Neural progenitor cell (in vitro differentiated cells): ENCODE results near the gene ABO. TPM values are rescaled to one million over a fixed set of nuclear protein-coding genes. Genes with fewer than 3 reads are reported as not detected.

Experiments
- DNase-seq: peaks from one replicate; pipeline ENCODE4 v3.0.0-alpha.2; 2016; ENCODE audit warnings: low spot score
- H2AFZ ChIP-seq: fragments of 200-600 bp; sonication (generic); replicated peaks from 2 replicates; pipeline ENCODE4 v1.6.1; 2016; ENCODE audit warnings: antibody characterized with exemption
- H3F3A ChIP-seq: fragments of 200-600 bp; sonication (generic); 2 replicates; pipeline ENCODE4 v1.6.1; 2016; ENCODE audit warnings: antibody characterized with exemption, low read depth
- H3K27ac ChIP-seq: fragments of 200-600 bp; sonication (generic); 2 replicates; pipeline ENCODE4 v1.5.1; 2016; ENCODE audit warnings: mild to moderate bottlenecking
- H3K27me3 ChIP-seq: fragments of 200-600 bp; sonication (generic); 2 replicates; pipeline ENCODE4 v1.6.1; 2016; ENCODE audit warnings: mild to moderate bottlenecking, moderate library complexity
- H3K36me3 ChIP-seq: fragments of 200-600 bp; sonication (generic); 2 replicates; pipeline ENCODE4 v1.5.1; 2016
- H3K4me1 ChIP-seq: fragments of 200-600 bp; sonication (generic); 2 replicates; pipeline ENCODE4 v1.6.1; 2016; ENCODE audit warnings: mixed run types
- H3K4me2 ChIP-seq: fragments of 200-600 bp; sonication (generic); 2 replicates; pipeline ENCODE4 v1.6.1; 2016
- H3K4me3 ChIP-seq: fragments of 200-600 bp; sonication (generic); 2 replicates; pipeline ENCODE4 v1.5.1; 2016
- H3K79me2 ChIP-seq: fragments of 200-600 bp; sonication (generic); 2 replicates; pipeline ENCODE4 v1.6.1; 2016; ENCODE audit warnings: low read depth
- H3K9ac ChIP-seq: fragments of 200-600 bp; sonication (generic); 2 replicates; pipeline ENCODE4 v1.6.1; 2016
- H3K9me3 ChIP-seq: fragments of 200-600 bp; sonication (generic); 2 replicates; pipeline ENCODE4 v1.5.1; 2016; ENCODE audit warnings: low read depth
- H4K20me1 ChIP-seq: fragments of 200-600 bp; sonication (generic); 2 replicates; pipeline ENCODE4 v1.6.1; 2016; ENCODE audit warnings: low read depth
- H3K27ac Mint-ChIP-seq: 3 replicates; pipeline ENCODE4 v1.8.0; 2021; ENCODE audit warnings: mixed read lengths
- H3K27me3 Mint-ChIP-seq: 2 replicates; pipeline ENCODE4 v1.8.0; 2022; ENCODE audit warnings: low read depth, mild to moderate bottlenecking, inconsistent platforms, moderate library complexity, mixed read lengths; ENCODE audit not compliant: insufficient read depth
- H3K36me3 Mint-ChIP-seq: 3 replicates; pipeline ENCODE4 v1.8.0; 2021; ENCODE audit warnings: mixed read lengths
- H3K4me1 Mint-ChIP-seq: 3 replicates; pipeline ENCODE4 v1.8.0; 2021; ENCODE audit warnings: mixed read lengths
- H3K4me3 Mint-ChIP-seq: 3 replicates; pipeline ENCODE4 v1.8.0; 2021; ENCODE audit warnings: mild to moderate bottlenecking, moderate library complexity, mixed read lengths
- H3K9me3 Mint-ChIP-seq: 3 replicates; pipeline ENCODE4 v1.8.0; 2020; ENCODE audit warnings: mixed read lengths
- EZH2 ChIP-seq: fragments of 200-600 bp; sonication (generic); IDR thresholded peaks from 2 replicates; pipeline ENCODE4 v1.6.1; 2017; ENCODE audit warnings: antibody characterized with exemption, mild to moderate bottlenecking, moderate library complexity
- EZH2phosphoT487 ChIP-seq: fragments of 200-600 bp; sonication (generic); IDR thresholded peaks from 2 replicates; pipeline ENCODE4 v1.6.1; 2017; ENCODE audit warnings: antibody characterized with exemption
- total RNA-seq: library from RNA; depleted of rRNA; stranded (reverse); fragments of >200 nt; gene quantifications from 2 replicates; pipeline ENCODE4 v1.2.3, GENCODE V29; 2015; ENCODE audit warnings: low replicate concordance
- TF ChIP-seq, protein P1 (sequence below): fragments of 200-600 bp; sonication (generic); IDR thresholded peaks from 2 replicates; pipeline ENCODE4 v1.5.1; 2017; ENCODE audit warnings: antibody characterized with exemption, mild to moderate bottlenecking

The ABO gene
- total RNA-seq, 1 donor from 2014 or later = not detected

DNA sequence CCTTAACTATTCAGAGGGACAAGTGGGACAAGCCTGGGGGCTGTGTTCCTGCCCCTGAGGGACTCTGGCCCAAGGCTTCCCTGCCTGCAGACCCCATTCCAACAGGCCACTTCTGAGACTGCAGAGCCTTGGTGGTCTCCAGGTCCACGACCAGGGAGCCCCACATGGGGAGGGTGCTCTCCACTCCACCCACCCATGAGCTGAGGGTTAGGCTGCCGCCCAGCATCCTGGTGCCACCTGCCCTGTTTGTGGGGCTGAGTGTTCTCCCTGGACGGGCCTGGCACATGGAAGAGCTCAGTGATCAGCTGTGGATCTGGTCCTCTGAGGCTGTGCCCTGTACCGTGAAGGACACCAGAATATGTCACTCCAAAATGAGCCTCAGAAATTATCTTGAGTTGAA lies 2.5 kb upstream of the ABO start:
- no peaks in the 10 kb centered on the region for H3K4me1 ChIP-seq
- peaks cover 3% of the 10 kb centered on the region for H3K4me1 Mint-ChIP-seq
- H3K4me3 ChIP-seq = no peak overlapping the region
- no peaks in the 10 kb centered on the region for H3K79me2 ChIP-seq
- H3F3A ChIP-seq = peaks cover 4% of the 10 kb centered on the region
- peaks cover 61% of the 10 kb centered on the region for H3K27me3 ChIP-seq
- peaks cover 41% of the 10 kb centered on the region for H3K27me3 Mint-ChIP-seq
- no peaks in the 10 kb centered on the region for H3K36me3 Mint-ChIP-seq
- H3K4me3 Mint-ChIP-seq = no peak overlapping the region
- H3K27ac Mint-ChIP-seq = no peak overlapping the region
- peaks cover 5% of the 10 kb centered on the region for H3K9me3 Mint-ChIP-seq
- H3K36me3 ChIP-seq = no peaks in the 10 kb centered on the region
- no peak overlapping the region for H3K4me2 ChIP-seq
- H4K20me1 ChIP-seq = no peaks in the 10 kb centered on the region
- no peak overlapping the region for H3K27ac ChIP-seq
- no peak for DNase-seq
- no peak overlapping the region for H2AFZ ChIP-seq
- no peak for TF ChIP-seq EZH2
- no peak for TF ChIP-seq EZH2phosphoT487
- TF ChIP-seq, protein P1, sequence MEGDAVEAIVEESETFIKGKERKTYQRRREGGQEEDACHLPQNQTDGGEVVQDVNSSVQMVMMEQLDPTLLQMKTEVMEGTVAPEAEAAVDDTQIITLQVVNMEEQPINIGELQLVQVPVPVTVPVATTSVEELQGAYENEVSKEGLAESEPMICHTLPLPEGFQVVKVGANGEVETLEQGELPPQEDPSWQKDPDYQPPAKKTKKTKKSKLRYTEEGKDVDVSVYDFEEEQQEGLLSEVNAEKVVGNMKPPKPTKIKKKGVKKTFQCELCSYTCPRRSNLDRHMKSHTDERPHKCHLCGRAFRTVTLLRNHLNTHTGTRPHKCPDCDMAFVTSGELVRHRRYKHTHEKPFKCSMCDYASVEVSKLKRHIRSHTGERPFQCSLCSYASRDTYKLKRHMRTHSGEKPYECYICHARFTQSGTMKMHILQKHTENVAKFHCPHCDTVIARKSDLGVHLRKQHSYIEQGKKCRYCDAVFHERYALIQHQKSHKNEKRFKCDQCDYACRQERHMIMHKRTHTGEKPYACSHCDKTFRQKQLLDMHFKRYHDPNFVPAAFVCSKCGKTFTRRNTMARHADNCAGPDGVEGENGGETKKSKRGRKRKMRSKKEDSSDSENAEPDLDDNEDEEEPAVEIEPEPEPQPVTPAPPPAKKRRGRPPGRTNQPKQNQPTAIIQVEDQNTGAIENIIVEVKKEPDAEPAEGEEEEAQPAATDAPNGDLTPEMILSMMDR = no peak
- no peaks in the 10 kb centered on the region for H3K9me3 ChIP-seq
- no peak overlapping the region for H3K9ac ChIP-seq

DNA sequence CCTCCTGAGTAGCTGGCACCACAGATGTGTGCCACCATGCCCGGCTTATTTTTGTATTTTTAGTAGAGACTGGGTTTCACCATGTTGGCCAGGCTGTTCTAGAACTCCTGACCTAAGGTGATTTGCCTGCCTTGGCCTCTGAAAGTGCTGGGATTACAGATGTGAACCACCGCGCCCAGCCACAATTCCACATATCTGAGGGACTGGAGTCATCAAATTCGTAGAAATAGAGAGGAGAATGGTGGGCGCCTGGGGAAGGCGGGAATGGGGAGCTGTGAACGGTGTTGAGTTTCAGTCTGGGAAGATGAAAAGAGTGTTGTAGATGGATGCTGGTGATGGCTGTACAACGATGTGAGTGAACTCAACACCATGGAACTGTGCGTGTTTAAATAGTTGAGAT lies 1.9 kb upstream of the ABO start:
- Histone ChIP-seq H3K36me3 (no peaks in the 10 kb centered on the region), H3K4me1 (no peaks in the 10 kb centered on the region), H3K9ac (no peak overlapping the region), H3K4me3 (no peak overlapping the region), H3K4me2 (no peak overlapping the region), H3F3A (no peaks in the 10 kb centered on the region), H2AFZ (no peak overlapping the region), H3K79me2 (no peaks in the 10 kb centered on the region), H4K20me1 (no peaks in the 10 kb centered on the region), H3K9me3 (no peaks in the 10 kb centered on the region), H3K27me3 (peaks cover 67% of the 10 kb centered on the region), H3K27ac (no peak overlapping the region)
- no peak for TF ChIP-seq EZH2
- TF ChIP-seq EZH2phosphoT487 = no peak
- TF ChIP-seq, protein P1 = no peak
- no peak for DNase-seq
- no peak overlapping the region for H3K4me3 Mint-ChIP-seq
- peaks cover 43% of the 10 kb centered on the region for H3K27me3 Mint-ChIP-seq
- peaks cover 5% of the 10 kb centered on the region for H3K9me3 Mint-ChIP-seq
- H3K27ac Mint-ChIP-seq = no peak overlapping the region
- H3K4me1 Mint-ChIP-seq = peaks cover 3% of the 10 kb centered on the region
- no peaks in the 10 kb centered on the region for H3K36me3 Mint-ChIP-seq

DNA sequence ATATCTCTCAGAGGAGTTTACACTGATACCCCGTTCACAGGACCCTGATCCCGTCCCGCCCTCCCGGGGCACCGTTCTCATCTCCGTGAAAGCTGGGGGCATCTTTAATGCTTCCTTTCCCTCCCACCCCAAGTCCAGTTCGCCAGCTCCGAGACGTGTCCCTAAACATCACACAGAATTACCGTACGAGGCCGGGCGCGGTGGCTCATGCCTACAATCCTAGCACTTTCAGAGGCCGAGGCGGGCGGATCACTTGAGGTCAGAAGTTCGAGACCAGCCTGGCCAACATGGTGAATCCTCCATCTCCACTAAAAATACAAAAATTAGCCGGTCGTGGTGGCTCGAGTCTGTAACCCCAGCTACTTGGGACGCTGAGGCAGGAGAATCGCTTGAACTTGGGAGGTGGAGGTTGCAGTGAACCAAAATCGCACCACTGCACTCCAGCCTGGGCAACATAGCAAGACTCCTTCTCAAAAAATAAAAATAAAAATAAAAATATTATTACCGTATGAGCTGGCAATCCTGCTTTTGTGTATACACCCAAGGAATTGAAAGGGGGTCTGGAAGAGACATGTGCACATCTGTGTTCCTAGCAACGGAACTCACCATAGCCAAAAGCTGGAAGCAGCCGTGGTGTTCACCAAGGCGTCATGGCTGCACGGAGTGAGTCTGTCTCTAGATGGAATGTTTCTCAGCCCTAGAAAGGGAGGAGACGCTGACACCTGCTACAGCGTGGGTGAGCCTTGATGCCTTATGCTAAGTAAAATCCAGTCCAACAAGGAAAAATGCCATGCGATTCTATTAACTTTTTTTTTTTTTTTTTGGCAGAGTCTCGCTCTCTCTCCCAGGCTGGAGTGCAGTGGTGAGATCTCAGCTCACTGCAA lies 1.2 kb upstream of the ABO start:
- Histone ChIP-seq H3K27ac (no peak overlapping the region), H2AFZ (peak overlapping the region; percentile 100), H3K4me1 (no peaks in the 10 kb centered on the region), H3K79me2 (no peaks in the 10 kb centered on the region), H3F3A (no peaks in the 10 kb centered on the region), H3K36me3 (no peaks in the 10 kb centered on the region), H3K4me2 (peak overlapping the region; percentile 94), H4K20me1 (no peaks in the 10 kb centered on the region), H3K4me3 (peak overlapping the region; percentile 60), H3K9me3 (no peaks in the 10 kb centered on the region), H3K27me3 (peaks cover 74% of the 10 kb centered on the region), H3K9ac (no peak overlapping the region)
- H3K4me1 Mint-ChIP-seq = peaks cover 3% of the 10 kb centered on the region
- peaks cover 5% of the 10 kb centered on the region for H3K9me3 Mint-ChIP-seq
- H3K4me3 Mint-ChIP-seq = peak overlapping the region; percentile 73
- DNase-seq = no peak
- H3K36me3 Mint-ChIP-seq = no peaks in the 10 kb centered on the region
- H3K27me3 Mint-ChIP-seq = peaks cover 47% of the 10 kb centered on the region
- TF ChIP-seq, protein P1 = no peak
- TF ChIP-seq EZH2phosphoT487 (no peak), EZH2 (no peak)
- H3K27ac Mint-ChIP-seq = no peak overlapping the region
